GM23338 (cell line): ENCODE data around the gene THSD4. TPM values are rescaled to one million over a fixed set of nuclear protein-coding genes. Genes with fewer than 3 reads are reported as not detected.

Experiments
- ATAC-seq: fragments of 200-7000 bp; cut with Tn5 transposase; 3 replicates; pipeline ENCODE4 v1.9.1; 2020
- DNase-seq: peaks from one replicate; pipeline ENCODE4 v3.0.0-alpha.2; 2015; ENCODE audit warnings: low spot score
- H2AFZ ChIP-seq: fragments of 200-600 bp; sonication (generic); 2 replicates; pipeline ENCODE4 v1.8.0; 2016; ENCODE audit warnings: antibody characterized with exemption, mild to moderate bottlenecking, moderate library complexity
- H3F3A ChIP-seq: fragments of 200-600 bp; sonication (generic); replicated peaks from 2 replicates; pipeline ENCODE4 v1.8.0; 2017; ENCODE audit warnings: antibody characterized with exemption, mixed run types, low read depth
- H3K27ac ChIP-seq: fragments of 200-600 bp; sonication (generic); 2 replicates; pipeline ENCODE4 v1.6.1; 2016; ENCODE audit warnings: low read depth
- H3K27me3 ChIP-seq: fragments of 200-600 bp; sonication (generic); 2 replicates; pipeline ENCODE4 v1.8.0; 2016; ENCODE audit warnings: mild to moderate bottlenecking, mixed run types, moderate library complexity; ENCODE audit not compliant: insufficient read depth
- H3K36me3 ChIP-seq: fragments of 200-600 bp; sonication (generic); 2 replicates; pipeline ENCODE4 v1.8.0; 2016; ENCODE audit warnings: mild to moderate bottlenecking; ENCODE audit not compliant: insufficient read depth
- H3K4me1 ChIP-seq: fragments of 200-600 bp; sonication (generic); 2 replicates; pipeline ENCODE4 v1.8.0; 2016; ENCODE audit warnings: mild to moderate bottlenecking, moderate library complexity; ENCODE audit not compliant: insufficient read depth
- H3K4me2 ChIP-seq: fragments of 200-600 bp; sonication (generic); 2 replicates; pipeline ENCODE4 v1.7.1; 2017; ENCODE audit warnings: mixed run types
- H3K4me3 ChIP-seq: fragments of 200-600 bp; sonication (generic); 2 replicates; pipeline ENCODE4 v1.6.1; 2016; ENCODE audit warnings: mixed run types
- H3K79me2 ChIP-seq: fragments of 200-600 bp; sonication (generic); replicated peaks from 2 replicates; pipeline ENCODE4 v1.8.0; 2017; ENCODE audit warnings: mild to moderate bottlenecking; ENCODE audit not compliant: insufficient read depth
- H3K9me2 ChIP-seq: fragments of 200-600 bp; sonication (generic); 2 replicates; pipeline ENCODE4 v1.8.0; 2017; ENCODE audit not compliant: insufficient read depth
- H4K20me1 ChIP-seq: fragments of 200-600 bp; sonication (generic); replicated peaks from 2 replicates; pipeline ENCODE4 v1.8.0; 2017; ENCODE audit warnings: mild to moderate bottlenecking; ENCODE audit not compliant: insufficient read depth
- H3K27ac Mint-ChIP-seq: 2 replicates; pipeline ENCODE4 v1.8.0; 2020; ENCODE audit warnings: inconsistent platforms, mild to moderate bottlenecking, moderate library complexity, mixed read lengths
- H3K27me3 Mint-ChIP-seq: 3 replicates; pipeline ENCODE4 v1.8.0; 2022; ENCODE audit warnings: low read depth, mild to moderate bottlenecking, moderate library complexity, mixed read lengths, inconsistent platforms; ENCODE audit not compliant: insufficient read depth, poor library complexity
- H3K36me3 Mint-ChIP-seq: 3 replicates; pipeline ENCODE4 v1.8.0; 2021; ENCODE audit warnings: low read depth, mild to moderate bottlenecking, inconsistent platforms, moderate library complexity, mixed read lengths
- H3K4me1 Mint-ChIP-seq: 3 replicates; pipeline ENCODE4 v1.8.0; 2020; ENCODE audit warnings: mild to moderate bottlenecking, inconsistent platforms, mixed read lengths
- H3K4me3 Mint-ChIP-seq: 3 replicates; pipeline ENCODE4 v1.8.0; 2021; ENCODE audit warnings: moderate library complexity, mild to moderate bottlenecking, inconsistent platforms, mixed read lengths
- H3K9me3 Mint-ChIP-seq: 3 replicates; pipeline ENCODE4 v1.8.0; 2020; ENCODE audit warnings: moderate library complexity, mild to moderate bottlenecking, inconsistent platforms, mixed read lengths
- CREB1 ChIP-seq: fragments of 250-450 bp; sonication (Bioruptor Pico); IDR thresholded peaks from 2 replicates; pipeline ENCODE4 v1.5.0; 2020; ENCODE audit warnings: low read depth, mild to moderate bottlenecking, moderate library complexity
- EZH2 ChIP-seq: fragments of 200-600 bp; sonication (generic); IDR thresholded peaks from one replicate; pipeline ENCODE4 v1.8.0; 2017; ENCODE audit warnings: antibody characterized with exemption, mild to moderate bottlenecking, low read depth; ENCODE audit not compliant: unreplicated experiment
- EZH2phosphoT487 ChIP-seq: fragments of 200-600 bp; sonication (generic); IDR thresholded peaks from one replicate; pipeline ENCODE4 v1.8.1; 2018; ENCODE audit warnings: antibody characterized with exemption; ENCODE audit not compliant: unreplicated experiment
- JUNB ChIP-seq: IDR thresholded peaks from one replicate; pipeline ENCODE4 v1.6.1; 2016; ENCODE audit warnings: antibody characterized with exemption; ENCODE audit not compliant: unreplicated experiment
- NANOG ChIP-seq: IDR thresholded peaks from 2 replicates; pipeline ENCODE4 v1.6.1; 2016; ENCODE audit warnings: antibody characterized with exemption, borderline replicate concordance
- POLR2AphosphoS5 ChIP-seq: IDR thresholded peaks from 2 replicates; pipeline ENCODE4 v1.6.1; 2016; ENCODE audit warnings: antibody characterized with exemption, low read depth
- STAT1 ChIP-seq: IDR thresholded peaks from one replicate; pipeline ENCODE4 v1.6.1; 2016; ENCODE audit warnings: antibody characterized with exemption; ENCODE audit not compliant: unreplicated experiment
- ZNF114 ChIP-seq: fragments of 250-450 bp; sonication (Bioruptor Pico); IDR thresholded peaks from 2 replicates; pipeline ENCODE4 v1.5.0; 2020; ENCODE audit warnings: mild to moderate bottlenecking, moderate library complexity
- ZNF331 ChIP-seq: fragments of 250-450 bp; sonication (Bioruptor Pico); IDR thresholded peaks from 2 replicates; pipeline ENCODE4 v1.5.0; 2020; ENCODE audit warnings: low read depth, mild to moderate bottlenecking, moderate library complexity
- polyA plus RNA-seq: library from polyadenylated mRNA; unstranded; fragments of >200 nt; fragmentation: Nextera tagmentation; extraction: Ambion mirVana; gene quantifications from 2 replicates; pipeline ENCODE4 v1.2.1, GENCODE V29; 2016
- total RNA-seq: library from RNA; depleted of rRNA; stranded (reverse); fragments of >200 nt; shearing (Covaris generic); gene quantifications from 2 replicates; pipeline ENCODE4 v1.2.3, GENCODE V29; 2014
- TF ChIP-seq, protein P1 (sequence below): IDR thresholded peaks from 2 replicates; pipeline ENCODE4 v1.6.1; 2016; ENCODE audit warnings: antibody characterized with exemption
- TF ChIP-seq, protein P2 (sequence below): fragments of 250-450 bp; sonication (Bioruptor Pico); IDR thresholded peaks from 2 replicates; pipeline ENCODE4 v1.5.0; 2020; ENCODE audit warnings: mild to moderate bottlenecking, moderate library complexity
- TF ChIP-seq, protein P3 (sequence below): IDR thresholded peaks from one replicate; pipeline ENCODE4 v1.6.1; 2018; ENCODE audit warnings: antibody characterized with exemption; ENCODE audit not compliant: unreplicated experiment
- TF ChIP-seq, protein P4 (sequence below), 2 experiments: fragments of 200-600 bp in 1 of 2; sonication (generic) in 1 of 2; conservative IDR thresholded peaks; 2 replicates each; pipeline versions ENCODE4 v1.5.1 to v1.6.1; 2016 to 2017; ENCODE audit warnings: antibody characterized with exemption in 2 of 2, low read depth in 2 of 2, mild to moderate bottlenecking in 2 of 2, moderate library complexity in 1 of 2

Gene THSD4
- total and polyA plus RNA-seq, 2 experiments from 2014 or later, result 2.0 to 7.4 TPM

DNA sequence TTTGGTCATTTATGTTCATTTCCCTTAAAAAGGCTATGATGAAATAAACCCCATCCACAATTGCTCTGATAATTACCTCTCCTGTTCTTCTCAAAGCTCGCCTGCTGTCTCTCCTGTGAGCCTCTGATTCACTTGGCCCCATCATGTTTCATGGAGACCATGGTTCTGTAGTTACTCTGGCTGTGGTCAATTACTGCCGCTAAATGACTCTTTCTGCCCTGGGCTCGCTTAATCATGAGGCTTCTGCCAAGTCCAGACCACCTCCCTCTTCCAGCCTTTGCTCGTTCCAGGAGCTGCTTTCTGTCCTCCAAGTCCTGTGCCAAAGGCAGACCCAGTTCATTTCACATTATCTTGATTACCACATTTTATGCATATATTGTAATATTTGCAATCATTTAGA, 91.9 kb downstream of the THSD4 start:
- Mint-ChIP-seq H3K4me3 (no peak overlapping the region), H3K4me1 (peaks cover 37% of the 10 kb centered on the region), H3K9me3 (no peaks in the 10 kb centered on the region), H3K27ac (no peak overlapping the region), H3K27me3 (peaks cover 3% of the 10 kb centered on the region), H3K36me3 (peaks cover under 1% of the 10 kb centered on the region; the same call in 1 of the 3 replicates)
- Histone ChIP-seq H3F3A (no peaks in the 10 kb centered on the region; the same call in 1 of the 2 replicates), H3K27me3 (no peaks in the 10 kb centered on the region), H3K4me2 (no peak overlapping the region), H3K4me3 (no peak overlapping the region), H3K9me2 (no peaks in the 10 kb centered on the region), H3K4me1 (peaks cover 34% of the 10 kb centered on the region), H3K27ac (no peak overlapping the region), H2AFZ (no peak overlapping the region), H3K36me3 (no peaks in the 10 kb centered on the region), H3K79me2 (no peaks in the 10 kb centered on the region), H4K20me1 (no peaks in the 10 kb centered on the region)
- DNase-seq (no peak), ATAC-seq (no peak)
- TF ChIP-seq ZNF331 (CRISPR knock-in tag), result no peak
- TF ChIP-seq, protein P1, sequence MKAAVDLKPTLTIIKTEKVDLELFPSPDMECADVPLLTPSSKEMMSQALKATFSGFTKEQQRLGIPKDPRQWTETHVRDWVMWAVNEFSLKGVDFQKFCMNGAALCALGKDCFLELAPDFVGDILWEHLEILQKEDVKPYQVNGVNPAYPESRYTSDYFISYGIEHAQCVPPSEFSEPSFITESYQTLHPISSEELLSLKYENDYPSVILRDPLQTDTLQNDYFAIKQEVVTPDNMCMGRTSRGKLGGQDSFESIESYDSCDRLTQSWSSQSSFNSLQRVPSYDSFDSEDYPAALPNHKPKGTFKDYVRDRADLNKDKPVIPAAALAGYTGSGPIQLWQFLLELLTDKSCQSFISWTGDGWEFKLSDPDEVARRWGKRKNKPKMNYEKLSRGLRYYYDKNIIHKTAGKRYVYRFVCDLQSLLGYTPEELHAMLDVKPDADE, result no peak
- no peak for TF ChIP-seq EZH2phosphoT487
- no peak for TF ChIP-seq STAT1
- TF ChIP-seq NANOG, result no peak
- no peak for TF ChIP-seq POLR2AphosphoS5
- no peak for TF ChIP-seq CREB1 (CRISPR knock-in tag)
- TF ChIP-seq, protein P2, sequence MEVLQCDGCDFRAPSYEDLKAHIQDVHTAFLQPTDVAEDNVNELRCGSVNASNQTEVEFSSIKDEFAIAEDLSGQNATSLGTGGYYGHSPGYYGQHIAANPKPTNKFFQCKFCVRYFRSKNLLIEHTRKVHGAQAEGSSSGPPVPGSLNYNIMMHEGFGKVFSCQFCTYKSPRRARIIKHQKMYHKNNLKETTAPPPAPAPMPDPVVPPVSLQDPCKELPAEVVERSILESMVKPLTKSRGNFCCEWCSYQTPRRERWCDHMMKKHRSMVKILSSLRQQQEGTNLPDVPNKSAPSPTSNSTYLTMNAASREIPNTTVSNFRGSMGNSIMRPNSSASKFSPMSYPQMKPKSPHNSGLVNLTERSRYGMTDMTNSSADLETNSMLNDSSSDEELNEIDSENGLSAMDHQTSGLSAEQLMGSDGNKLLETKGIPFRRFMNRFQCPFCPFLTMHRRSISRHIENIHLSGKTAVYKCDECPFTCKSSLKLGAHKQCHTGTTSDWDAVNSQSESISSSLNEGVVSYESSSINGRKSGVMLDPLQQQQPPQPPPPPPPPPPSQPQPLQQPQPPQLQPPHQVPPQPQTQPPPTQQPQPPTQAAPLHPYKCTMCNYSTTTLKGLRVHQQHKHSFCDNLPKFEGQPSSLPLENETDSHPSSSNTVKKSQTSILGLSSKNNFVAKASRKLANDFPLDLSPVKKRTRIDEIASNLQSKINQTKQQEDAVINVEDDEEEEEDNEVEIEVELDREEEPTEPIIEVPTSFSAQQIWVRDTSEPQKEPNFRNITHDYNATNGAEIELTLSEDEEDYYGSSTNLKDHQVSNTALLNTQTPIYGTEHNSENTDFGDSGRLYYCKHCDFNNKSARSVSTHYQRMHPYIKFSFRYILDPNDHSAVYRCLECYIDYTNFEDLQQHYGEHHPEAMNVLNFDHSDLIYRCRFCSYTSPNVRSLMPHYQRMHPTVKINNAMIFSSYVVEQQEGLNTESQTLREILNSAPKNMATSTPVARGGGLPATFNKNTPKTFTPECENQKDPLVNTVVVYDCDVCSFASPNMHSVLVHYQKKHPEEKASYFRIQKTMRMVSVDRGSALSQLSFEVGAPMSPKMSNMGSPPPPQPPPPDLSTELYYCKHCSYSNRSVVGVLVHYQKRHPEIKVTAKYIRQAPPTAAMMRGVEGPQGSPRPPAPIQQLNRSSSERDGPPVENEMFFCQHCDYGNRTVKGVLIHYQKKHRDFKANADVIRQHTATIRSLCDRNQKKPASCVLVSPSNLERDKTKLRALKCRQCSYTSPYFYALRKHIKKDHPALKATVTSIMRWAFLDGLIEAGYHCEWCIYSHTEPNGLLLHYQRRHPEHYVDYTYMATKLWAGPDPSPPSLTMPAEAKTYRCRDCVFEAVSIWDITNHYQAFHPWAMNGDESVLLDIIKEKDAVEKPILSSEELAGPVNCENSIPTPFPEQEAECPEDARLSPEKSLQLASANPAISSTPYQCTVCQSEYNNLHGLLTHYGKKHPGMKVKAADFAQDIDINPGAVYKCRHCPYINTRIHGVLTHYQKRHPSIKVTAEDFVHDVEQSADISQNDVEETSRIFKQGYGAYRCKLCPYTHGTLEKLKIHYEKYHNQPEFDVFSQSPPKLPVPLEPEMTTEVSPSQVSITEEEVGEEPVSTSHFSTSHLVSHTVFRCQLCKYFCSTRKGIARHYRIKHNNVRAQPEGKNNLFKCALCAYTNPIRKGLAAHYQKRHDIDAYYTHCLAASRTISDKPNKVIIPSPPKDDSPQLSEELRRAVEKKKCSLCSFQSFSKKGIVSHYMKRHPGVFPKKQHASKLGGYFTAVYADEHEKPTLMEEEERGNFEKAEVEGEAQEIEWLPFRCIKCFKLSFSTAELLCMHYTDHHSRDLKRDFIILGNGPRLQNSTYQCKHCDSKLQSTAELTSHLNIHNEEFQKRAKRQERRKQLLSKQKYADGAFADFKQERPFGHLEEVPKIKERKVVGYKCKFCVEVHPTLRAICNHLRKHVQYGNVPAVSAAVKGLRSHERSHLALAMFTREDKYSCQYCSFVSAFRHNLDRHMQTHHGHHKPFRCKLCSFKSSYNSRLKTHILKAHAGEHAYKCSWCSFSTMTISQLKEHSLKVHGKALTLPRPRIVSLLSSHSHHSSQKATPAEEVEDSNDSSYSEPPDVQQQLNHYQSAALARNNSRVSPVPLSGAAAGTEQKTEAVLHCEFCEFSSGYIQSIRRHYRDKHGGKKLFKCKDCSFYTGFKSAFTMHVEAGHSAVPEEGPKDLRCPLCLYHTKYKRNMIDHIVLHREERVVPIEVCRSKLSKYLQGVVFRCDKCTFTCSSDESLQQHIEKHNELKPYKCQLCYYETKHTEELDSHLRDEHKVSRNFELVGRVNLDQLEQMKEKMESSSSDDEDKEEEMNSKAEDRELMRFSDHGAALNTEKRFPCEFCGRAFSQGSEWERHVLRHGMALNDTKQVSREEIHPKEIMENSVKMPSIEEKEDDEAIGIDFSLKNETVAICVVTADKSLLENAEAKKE, result no peak
- TF ChIP-seq, protein P3, sequence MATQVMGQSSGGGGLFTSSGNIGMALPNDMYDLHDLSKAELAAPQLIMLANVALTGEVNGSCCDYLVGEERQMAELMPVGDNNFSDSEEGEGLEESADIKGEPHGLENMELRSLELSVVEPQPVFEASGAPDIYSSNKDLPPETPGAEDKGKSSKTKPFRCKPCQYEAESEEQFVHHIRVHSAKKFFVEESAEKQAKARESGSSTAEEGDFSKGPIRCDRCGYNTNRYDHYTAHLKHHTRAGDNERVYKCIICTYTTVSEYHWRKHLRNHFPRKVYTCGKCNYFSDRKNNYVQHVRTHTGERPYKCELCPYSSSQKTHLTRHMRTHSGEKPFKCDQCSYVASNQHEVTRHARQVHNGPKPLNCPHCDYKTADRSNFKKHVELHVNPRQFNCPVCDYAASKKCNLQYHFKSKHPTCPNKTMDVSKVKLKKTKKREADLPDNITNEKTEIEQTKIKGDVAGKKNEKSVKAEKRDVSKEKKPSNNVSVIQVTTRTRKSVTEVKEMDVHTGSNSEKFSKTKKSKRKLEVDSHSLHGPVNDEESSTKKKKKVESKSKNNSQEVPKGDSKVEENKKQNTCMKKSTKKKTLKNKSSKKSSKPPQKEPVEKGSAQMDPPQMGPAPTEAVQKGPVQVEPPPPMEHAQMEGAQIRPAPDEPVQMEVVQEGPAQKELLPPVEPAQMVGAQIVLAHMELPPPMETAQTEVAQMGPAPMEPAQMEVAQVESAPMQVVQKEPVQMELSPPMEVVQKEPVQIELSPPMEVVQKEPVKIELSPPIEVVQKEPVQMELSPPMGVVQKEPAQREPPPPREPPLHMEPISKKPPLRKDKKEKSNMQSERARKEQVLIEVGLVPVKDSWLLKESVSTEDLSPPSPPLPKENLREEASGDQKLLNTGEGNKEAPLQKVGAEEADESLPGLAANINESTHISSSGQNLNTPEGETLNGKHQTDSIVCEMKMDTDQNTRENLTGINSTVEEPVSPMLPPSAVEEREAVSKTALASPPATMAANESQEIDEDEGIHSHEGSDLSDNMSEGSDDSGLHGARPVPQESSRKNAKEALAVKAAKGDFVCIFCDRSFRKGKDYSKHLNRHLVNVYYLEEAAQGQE, result no peak
- no peak for TF ChIP-seq EZH2
- no peak for TF ChIP-seq JUNB
- TF ChIP-seq, protein P4, sequence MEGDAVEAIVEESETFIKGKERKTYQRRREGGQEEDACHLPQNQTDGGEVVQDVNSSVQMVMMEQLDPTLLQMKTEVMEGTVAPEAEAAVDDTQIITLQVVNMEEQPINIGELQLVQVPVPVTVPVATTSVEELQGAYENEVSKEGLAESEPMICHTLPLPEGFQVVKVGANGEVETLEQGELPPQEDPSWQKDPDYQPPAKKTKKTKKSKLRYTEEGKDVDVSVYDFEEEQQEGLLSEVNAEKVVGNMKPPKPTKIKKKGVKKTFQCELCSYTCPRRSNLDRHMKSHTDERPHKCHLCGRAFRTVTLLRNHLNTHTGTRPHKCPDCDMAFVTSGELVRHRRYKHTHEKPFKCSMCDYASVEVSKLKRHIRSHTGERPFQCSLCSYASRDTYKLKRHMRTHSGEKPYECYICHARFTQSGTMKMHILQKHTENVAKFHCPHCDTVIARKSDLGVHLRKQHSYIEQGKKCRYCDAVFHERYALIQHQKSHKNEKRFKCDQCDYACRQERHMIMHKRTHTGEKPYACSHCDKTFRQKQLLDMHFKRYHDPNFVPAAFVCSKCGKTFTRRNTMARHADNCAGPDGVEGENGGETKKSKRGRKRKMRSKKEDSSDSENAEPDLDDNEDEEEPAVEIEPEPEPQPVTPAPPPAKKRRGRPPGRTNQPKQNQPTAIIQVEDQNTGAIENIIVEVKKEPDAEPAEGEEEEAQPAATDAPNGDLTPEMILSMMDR (conservative IDR thresholded peaks at IDR 0.05; ENCODE audit: low read depth in 2 of 2), result no peak
- TF ChIP-seq ZNF114 (CRISPR knock-in tag), result no peak
